Activated T-cell treated with anti-CD3 and anti-CD28 coated beads for 4 hours (primary cell): ENCODE results near the gene LATS2.

Experiments
- DNase-seq: peaks from one replicate; pipeline ENCODE4 v3.0.0-alpha.2; 2020

The LATS2 gene

DNA sequence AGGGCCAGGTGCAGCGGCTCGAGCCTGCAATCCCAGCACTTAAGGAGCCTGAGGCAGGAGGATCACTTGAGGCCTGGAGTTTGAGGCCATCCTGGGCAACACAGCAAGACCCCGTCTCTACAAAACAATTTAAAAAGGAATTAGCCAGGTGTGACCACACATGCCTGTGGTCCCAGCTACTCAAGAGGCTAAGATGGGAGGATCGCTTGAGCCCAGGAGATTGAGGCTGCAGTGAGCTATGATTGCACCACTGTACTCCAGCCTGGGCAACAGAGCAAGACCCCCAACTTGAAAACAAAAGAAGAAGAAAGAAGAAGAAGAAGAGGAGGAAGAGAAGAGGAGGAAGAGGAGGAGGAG lies 47.7 kb downstream of the LATS2 start:
- DNase-seq = no peak

DNA sequence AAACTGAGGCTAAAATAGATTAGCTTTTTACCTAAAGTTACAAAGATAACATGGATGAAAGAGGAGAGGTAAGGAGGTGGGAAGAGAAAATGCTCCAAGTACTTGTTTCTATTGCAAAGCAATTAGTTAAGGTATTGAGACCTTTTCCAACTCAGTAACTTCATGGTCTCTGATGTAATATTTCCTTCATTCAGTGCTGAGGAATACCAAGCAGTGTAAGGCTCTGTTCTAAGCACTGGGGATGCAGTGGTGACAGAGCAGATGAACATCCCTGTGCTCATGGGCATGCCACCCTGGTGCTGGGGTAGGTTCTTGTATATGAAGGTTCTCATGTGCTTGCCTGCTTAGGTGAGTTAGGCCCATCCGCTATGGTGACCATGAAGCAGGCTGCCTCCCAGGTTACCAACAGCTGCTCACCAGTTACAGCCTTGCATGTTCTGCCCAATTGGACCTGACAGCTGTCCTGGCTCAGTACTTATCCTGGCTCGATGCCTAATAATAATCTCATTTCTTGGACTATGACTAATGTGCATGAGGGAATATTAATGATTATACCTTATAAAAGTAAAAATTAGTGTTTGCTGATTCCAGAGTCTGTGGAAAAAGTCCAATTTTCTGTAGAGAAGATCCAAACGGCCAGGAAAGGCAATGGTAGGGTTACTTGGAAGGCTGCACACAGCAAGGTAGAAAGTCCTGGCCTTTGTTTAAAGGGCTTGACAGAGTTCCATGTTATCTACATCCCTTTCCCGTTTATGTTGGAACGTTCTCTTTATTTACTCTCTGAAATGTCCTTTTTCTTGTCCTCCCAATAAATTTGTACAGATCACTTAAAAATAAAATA lies 48.3 kb downstream of the LATS2 start:
- no peak for DNase-seq

DNA sequence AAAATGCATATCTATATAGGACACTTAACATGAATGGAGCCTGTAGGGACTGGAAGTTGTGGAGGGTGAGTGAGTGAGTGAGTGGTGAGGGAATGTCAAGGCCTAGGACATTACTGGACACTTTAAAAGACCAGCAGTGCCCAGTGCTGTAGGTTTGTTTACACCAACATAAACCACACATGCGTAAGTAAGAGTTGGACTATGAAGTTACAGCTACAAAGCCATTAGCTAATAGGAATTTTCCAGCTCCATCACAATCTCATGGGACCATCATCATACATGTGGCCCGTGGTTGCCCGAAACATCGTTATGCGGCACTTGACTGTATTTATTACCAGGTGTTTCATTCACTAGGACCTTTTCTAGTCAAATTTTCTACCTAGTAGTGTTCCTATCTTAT lies 49.2 kb downstream of the LATS2 start:
- DNase-seq = no peak

DNA sequence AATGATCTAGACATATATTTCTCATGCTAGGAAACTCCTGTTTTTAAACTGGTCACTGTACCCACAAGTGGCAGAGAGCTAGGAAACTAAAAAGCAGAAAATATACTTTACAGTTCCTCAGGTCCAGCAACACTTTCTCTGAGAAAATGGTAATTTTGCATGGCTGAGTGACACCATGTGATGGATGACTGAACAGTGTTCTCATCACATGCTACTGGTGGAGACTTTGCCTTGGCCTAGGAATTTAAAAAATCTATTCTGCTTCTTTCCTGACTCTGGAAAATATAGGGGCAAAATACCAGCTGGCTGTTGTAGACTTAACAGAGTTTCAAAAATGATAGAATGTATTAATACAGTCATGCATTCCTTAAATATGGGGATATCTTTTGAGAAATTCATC lies 50.0 kb downstream of the LATS2 start:
- no peak for DNase-seq

DNA sequence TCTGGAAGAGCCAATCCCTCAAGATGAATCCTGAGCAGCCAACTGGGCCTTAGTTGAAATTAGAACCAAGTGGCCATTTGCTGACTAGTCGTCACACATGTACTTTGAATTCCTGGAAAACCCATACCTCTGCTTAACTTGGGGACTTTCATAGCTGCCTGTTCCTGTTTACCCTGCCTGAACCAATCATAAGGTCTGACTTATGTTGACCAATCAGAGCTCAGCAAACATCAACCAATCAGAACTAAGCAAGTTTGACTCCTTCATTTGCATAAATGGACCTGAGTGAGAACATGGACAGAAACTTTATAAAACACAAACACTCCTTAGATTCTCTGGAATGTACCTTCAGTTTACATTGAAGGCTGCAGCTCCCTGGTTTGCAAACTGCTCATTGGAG lies 50.8 kb downstream of the LATS2 start:
- DNase-seq = no peak

DNA sequence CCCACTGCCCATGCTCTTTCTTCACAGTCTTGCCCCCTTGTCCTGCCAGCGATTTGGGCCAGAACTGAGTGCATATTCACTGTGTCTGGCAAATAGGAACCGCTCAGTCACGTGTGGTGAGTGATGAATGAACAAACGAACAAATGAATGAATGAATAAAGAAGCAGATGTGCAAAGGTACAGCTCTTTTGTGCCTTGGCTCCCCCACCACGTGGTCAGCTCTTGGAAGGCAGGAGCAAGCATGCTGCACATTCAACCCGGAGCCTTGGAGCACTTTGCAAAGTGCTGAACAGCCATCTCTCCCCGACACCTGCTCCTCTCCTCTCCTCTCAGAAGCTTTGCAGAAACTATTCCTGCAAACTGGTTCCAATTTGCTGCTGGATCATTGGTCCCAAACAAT lies 52.4 kb downstream of the LATS2 start:
- DNase-seq = no peak

DNA sequence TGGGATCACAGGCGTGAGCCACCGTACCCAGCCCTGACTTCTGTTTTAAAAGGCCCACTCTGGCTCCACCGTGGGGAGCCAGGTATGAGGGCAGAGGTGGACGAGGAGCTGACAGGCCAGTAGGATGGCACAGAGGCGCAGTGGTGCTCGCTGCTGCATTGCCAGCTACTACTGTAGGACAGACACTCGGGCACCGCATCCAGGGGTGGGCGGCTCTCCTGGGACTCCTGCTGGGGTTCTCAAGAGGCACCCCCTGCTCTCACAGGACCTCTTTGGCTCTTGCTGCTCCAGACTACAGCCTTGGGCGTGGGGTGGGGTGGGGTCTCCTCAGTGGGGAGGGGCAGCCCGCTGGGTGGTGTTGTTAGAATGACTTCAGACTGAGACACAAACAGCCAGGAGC lies 53.4 kb downstream of the LATS2 start:
- no peak for DNase-seq

DNA sequence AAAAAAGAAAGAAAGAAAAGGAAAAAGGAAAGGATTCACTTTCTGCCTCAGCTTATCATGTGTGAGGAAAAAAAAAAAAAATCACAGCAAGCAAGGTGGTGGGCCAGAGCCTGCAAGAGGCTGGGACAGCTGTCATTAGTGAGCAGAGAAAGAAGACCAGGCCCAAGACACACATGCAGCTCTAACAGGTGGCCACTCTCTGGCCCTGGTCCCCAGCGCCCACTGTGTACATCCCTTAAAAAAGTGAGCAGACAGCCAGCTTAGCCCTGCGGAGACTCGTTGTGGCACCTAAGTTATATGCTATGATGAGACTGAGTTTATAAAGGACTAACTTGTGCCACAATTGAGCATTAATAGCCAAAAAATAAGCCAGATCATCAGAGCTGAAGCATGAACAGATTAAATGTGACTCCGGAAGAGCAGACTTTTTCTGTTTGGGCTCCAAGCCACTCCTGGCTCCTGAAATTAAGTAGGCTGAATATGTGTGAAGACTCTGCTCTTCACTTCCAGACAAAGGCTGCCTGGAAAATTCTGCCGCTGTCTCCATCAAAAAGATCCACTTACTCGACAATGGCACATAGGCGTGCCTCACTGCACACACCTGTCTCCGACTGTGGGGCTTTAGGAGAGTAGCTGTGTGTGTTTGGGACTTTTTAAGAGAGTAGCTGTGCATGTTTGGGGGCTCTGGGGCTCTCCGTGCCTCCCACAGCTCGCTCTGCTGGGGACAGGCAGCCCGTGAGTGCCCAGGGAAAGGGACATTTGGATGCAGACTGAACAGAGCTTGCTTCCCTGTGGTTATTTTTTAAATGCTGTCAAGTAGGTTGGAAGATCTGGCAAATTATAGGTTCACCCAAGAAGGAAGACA lies 55.0 kb downstream of the LATS2 start:
- DNase-seq = no peak

DNA sequence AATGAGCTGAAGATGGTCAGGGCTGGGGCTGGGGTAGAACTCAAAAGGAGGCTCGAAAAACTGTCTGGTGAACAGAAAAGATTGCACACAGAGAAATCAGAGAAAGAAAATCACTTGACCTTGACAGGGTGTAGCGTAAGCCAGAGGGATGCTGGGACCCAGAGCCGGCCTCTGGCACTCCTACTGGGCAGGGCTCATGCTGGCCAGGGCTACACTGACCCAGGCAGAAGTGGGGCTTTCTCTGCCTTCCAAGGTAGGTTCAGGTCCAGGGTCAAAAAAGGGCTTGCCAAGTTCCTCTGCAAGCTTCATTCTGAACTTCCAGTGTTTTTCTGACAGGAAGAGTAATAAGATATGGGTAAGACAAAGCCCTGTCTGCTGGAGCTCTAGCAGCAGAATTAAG lies 56.2 kb downstream of the LATS2 start:
- DNase-seq = no peak

DNA sequence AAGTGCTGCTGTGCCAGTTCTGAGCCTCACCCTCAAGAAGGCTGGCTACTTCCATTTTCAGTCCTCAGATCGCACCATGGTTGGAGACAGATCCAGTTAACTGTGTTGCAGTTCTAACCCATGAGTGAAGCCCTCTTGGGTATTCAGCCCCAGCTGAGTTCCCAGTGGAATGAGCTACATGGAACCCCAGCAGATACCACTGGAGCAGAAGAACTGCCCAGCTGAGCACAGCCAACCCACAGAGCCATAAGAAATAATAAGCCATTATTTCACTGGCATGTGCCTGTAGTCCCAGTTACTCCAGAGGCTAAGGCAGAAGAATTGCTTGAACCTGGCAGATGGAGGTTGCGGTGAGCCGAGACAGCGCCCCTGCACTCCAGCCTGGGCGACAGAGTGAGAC lies 59.9 kb downstream of the LATS2 start:
- no peak for DNase-seq

DNA sequence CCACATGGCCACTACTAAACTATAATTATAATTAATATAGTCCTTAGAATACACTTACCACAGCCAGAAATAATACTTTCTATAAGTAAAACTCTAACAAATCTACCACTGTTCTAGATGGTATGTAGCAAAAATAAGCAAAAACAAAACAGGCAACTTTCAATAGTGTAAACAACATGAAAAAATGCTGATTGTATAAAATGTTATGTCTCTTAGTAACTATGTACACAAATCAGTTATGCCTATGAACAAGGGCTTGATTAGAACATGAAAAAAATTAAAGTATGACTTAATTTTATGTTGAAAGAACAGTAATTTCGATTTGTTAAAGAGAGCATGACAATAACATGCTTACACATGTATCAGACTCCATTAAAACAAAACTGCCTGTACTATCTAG lies 60.7 kb downstream of the LATS2 start:
- DNase-seq = no peak

DNA sequence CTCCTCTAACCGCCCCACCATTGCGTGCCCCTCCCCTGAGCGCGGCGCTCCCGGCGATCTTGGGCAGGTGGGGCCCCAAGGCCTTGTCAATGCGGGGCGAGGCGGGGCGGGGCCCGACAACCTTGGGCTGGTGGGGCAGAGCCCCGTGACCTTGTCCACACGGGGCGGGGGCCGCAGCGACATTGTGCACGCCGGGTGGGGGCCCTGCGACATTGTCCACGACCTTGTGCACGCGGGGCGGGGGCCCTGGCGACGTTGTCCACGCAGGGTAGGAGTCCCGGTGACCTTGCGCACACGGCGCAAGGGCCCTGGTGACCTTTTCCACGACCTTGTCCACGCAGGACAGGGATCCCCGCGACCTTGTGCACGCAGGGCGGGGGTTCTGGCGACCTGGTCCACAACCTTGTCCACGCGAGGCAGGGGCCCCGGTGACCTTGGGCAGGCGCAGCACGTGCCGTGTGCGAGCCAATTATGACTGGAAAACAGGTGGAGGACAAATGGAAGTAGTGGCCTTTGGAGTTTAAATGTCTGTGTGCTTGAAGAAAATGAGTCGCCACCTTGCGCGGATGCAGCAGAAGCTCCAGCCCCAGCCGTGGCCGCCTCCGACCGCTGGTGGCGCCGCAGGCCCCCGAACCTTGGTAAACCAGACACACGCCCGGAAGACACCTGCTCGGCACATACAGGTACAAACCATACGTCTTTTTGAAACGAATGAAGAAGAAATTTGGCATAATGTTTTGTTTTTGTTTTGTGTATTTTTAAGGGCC lies 62.6 kb downstream of the LATS2 start:
- no peak for DNase-seq

DNA sequence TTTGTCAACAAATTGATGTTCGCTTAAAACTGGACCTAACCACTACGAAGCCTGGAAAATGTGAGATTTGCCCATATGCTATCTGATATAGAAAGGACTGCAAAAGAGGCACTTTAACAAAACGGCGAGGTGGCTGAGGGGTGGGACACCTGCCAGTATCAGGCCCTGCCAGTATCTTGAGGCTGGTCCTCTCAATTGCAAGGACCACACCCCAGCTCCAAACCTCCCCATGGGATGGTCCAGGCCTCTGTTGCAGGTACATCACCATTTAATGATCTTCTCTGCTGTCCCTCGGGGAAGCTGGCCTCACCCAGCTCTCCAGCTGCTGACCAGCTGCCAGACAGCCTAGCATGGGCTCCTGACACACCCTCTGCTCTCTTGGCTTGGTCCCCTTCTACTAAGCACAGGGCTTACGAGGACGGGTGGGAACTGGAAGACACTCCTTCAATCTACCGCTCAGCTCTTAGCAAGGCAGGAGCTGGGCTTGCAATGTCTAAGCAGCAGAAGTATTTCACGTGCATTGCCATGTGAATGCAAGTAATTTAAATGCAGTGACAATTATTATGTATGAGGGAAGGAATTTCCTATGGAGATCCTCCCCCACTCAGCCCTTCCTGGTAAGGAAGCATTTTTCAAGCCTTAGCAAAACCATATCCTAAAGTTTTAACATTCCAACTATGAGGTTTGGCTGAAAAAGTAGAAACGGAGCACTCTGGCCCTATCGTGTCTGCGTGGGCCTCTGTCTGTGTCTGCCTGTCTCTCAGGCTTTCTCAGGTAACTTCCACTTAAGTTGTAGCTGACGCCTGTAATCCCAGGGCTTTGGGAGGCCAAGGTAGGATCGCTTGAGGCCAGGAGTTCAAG lies 63.9 kb downstream of the LATS2 start:
- DNase-seq = no peak

DNA sequence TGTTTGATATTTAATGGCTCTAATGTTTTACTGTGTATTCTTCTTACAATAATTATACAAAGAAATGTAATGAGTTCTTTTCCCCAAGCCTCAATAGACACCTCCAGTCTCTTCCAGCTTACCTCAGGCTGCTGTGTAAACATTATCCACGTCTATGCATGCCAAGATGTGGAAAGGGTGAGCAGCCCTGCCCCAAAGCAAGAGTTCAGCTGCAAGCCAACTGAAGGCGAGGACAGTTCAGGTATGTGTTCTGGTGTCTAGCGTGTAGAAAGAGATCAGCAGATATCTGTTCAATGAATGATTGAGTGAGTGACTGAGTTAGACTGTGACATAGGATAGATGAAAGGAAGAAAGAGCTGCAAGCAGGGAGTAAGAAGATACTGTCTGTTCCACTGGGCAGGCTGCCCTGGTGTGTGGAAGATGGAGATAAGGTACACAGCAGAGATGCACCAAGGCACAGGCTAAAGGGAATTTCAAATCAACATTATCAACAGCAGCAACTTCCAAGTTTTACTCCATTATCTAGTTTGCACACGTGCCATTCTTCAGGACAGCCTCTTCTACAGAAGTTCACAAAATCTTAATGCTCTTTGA lies 66.0 kb downstream of the LATS2 start:
- no peak for DNase-seq

DNA sequence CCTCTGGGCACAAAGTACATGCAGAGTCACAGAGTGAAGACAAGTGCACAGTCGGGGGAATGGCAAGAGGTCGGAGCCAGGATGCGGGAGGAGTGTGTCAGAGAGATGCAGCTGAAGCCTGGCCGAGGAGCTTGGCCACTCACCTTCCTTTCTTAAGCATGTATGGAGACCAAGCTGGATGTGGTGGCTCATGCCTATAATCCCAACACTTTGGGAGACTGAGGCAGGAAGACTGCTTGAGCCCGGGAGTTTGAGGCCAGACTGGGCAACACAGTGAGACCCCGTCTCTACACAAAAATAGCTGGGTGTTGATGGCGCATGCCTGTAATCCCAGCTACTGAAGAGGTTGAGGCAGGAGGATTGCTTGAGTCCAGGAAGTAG lies 67.0 kb downstream of the LATS2 start:
- DNase-seq = no peak

DNA sequence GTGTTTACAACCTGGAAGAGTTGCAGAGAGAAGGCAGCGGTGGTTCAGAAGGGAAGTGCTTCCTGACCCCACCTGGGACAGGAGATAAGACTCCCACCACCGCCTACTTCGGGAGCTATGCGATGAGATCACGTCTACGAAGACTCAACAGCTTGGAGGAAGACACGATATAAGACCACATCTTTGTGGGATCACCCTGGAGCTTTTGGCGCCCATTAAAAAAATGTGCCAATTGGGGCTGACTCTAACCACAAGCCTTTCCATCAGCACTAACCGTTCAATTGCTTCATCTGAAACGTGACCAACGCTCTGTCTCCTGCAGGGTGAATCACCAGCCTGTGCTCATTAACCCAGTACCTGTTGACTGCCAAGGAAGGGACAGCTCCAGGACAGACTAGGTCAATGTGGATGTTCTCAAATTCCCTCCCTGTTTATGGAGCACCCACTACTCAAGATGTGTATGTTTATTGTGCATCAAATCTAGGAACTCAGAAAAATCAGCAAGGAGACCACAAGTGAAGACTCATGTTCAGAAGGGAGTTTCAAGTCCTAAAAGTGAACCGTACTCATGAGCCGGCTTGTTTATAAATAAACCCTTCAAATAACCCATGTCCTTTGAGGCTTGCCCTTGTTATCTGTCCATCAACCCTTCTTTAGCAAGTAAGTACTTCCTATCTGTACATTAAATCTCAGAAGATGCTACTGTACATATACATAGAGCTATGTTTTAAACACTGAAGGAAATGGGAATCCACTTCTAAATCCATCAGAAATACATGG lies 67.5 kb downstream of the LATS2 start:
- DNase-seq = no peak

DNA sequence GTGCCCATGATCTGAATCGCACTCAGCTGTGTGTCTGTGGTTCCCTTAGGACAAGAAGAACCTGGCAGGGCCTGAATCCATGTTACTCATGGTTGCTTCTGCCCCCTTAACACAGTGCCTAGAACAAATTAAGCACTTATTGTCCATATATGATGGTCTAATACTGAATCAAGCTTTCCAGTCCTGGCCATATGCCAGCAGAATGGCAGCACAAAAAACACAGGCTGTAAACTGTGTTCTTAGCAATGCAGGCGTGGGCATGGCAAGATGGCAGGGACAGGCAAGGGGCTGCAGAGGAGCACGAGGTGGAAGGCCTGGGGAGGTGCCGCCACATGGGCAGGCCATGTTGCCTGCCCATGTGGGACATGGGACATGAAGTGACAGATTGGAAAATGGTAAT lies 68.2 kb downstream of the LATS2 start:
- DNase-seq = no peak

DNA sequence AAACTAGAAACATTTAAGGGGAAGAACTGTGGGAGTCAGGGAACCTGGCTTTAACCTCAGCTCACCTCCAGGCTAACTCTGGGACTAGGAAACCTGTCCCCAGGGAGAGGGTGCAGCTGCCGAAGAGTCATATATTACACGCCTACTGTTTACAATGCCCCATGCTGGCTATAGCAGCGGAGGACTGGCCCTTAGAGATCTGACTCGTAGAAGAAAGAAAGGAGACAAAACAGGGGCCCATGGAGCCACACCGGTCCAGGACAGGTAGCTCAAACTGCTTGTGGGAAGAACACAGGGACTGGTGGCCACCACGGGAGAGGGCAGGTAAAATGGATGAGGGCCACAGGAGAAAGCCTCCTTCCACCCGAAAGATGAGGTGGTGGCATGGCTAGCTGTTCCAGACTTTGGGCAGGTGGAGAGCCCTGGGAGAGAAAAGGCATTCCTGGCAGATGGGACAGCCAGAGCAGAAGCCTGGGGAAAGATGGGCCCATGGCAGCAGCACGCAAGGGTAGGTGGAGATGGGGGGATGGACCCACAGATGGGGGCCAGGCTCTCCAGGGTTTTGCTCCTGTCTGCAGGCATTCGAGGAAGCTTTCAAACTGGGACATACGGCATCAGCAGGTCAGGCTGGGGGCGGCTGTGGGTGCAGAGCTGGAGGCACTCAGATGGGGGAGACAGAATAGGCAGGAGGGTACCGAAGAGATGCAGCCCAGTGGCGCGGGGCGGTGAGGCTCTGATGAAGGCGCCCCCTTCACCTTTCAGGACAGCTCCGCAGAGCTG lies 69.5 kb downstream of the LATS2 start:
- no peak for DNase-seq

DNA sequence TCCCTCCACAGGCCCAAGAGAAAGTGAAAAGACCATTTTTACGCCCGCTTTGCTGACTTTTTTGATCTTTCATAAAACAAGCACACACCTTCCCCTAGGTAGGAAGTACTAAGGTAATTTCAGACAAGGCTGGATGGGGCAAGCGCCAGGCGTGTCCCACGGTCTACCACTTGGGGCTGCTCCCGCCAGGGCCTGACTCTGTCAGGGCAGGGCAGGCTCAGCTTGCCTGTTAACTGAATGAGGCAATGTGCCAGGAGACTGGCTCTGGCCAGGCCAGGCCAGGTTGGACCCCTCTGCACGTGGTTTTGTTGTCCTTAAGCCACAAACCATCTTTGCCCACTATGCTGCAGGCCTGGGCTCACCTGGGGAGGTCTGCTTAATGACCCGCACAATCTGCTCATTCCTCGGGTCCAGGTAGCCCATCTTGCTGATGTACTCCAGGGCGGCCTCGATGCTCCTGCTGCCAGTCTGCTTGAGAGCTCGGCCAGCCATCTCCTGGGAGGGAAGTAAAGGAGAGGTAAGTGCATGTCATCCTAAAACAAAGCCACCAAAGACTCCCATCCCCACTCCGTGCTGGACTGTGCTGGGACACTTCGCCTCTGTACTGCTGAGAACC lies 70.4 kb downstream of the LATS2 start:
- DNase-seq = no peak

DNA sequence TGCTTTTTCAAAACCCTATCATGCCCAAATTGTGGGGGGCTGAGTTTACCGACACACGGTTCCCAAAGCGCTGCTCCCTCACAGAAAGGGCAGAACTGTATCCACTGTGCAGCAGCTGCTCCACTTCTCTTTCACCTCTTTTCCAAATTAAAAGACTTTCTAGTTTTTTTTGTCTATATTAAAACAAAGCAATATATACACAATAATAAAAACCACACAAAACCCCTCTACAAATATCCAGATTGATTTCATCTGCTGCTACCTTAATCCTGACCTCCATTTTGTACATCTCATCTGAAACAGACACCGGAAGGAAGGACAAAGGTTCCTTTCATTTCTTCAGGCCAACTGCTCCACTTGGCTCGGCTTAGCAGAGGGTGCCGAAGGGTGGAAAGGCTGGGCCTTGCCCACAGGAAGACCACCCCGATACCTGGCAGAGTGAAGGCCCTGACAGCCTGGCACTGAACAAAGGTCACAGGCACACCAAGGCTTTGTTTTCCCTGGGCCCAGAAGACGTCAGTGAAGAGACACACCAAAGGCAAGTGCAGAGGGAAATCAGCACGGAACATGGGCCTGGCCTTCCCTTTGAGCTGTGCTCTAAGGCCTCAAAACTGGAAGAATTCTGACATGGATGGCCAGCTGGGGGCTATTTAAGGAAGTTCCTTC lies 71.6 kb downstream of the LATS2 start:
- DNase-seq = no peak
